ENCODE results near the gene GAS7.

GRCh38 chr17:10069301-10069700 is 129.1 kb downstream of the GAS7 start:
- TF ChIP-seq POLR2A (IDR thresholded peaks at IDR 0.05; ENCODE audit: insufficient read depth in 1 of 2, low read depth in 2 of 2, low read length in 2 of 2) (no peak), FOXM1 (CRISPR knock-in tag; IDR thresholded peaks at IDR 0.05) (no peak), ZFP36L2 (CRISPR knock-in tag; IDR thresholded peaks at IDR 0.05) (no peak), ZGPAT (CRISPR knock-in tag; IDR thresholded peaks at IDR 0.05) (no peak), SMARCE1 (IDR thresholded peaks at IDR 0.05; ENCODE audit: borderline replicate concordance) (no peak), ISX (CRISPR knock-in tag; conservative IDR thresholded peaks at IDR 0.05) (no peak), BRF2 (CRISPR knock-in tag; IDR thresholded peaks at IDR 0.05) (no peak), CTCF (CRISPR knock-in tag; IDR thresholded peaks at IDR 0.05) (no peak), FOXK1 (CRISPR knock-in tag; IDR thresholded peaks at IDR 0.05; ENCODE audit: borderline replicate concordance, low read depth) (no peak), THYN1 (CRISPR knock-in tag; IDR thresholded peaks at IDR 0.05; ENCODE audit: borderline replicate concordance, low read depth) (no peak), STAG1 (CRISPR knock-in tag; IDR thresholded peaks at IDR 0.05) (no peak), ATF6 (CRISPR knock-in tag; conservative IDR thresholded peaks at IDR 0.05) (no peak)
